ENCODE measurements around the gene ARL14.

DNA sequence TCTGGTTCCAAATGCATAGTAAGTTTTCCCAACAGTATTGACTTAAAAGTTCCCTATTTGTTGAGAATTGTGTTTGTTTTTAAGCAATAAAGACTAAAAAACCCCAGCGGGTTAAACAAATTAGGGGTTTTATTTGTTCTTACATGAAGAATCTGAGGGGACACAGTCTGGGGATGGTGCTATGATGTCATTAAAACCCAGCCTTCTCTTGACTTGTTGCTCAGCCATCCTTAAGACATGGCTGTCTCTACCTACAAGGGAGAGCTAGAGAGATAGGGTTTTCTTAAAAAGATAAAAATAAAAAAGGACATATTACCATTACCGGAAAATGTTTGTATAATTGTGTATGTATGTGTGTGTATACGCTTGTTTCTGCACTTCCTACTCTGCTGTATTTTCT lies 11.7 kb upstream of the ARL14 start:
- TF ChIP-seq, protein P1, sequence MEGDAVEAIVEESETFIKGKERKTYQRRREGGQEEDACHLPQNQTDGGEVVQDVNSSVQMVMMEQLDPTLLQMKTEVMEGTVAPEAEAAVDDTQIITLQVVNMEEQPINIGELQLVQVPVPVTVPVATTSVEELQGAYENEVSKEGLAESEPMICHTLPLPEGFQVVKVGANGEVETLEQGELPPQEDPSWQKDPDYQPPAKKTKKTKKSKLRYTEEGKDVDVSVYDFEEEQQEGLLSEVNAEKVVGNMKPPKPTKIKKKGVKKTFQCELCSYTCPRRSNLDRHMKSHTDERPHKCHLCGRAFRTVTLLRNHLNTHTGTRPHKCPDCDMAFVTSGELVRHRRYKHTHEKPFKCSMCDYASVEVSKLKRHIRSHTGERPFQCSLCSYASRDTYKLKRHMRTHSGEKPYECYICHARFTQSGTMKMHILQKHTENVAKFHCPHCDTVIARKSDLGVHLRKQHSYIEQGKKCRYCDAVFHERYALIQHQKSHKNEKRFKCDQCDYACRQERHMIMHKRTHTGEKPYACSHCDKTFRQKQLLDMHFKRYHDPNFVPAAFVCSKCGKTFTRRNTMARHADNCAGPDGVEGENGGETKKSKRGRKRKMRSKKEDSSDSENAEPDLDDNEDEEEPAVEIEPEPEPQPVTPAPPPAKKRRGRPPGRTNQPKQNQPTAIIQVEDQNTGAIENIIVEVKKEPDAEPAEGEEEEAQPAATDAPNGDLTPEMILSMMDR (IDR thresholded peaks at IDR 0.05): no peak
- no peak for TF ChIP-seq POLR2A (IDR thresholded peaks at IDR 0.05)

Measured in tibial nerve (tissue), 3 donors.